ENCODE data around the gene SH3GL3.

Gene SH3GL3

GRCh38 chr15:83571820-83572707 is 124.9 kb downstream of the SH3GL3 start:
- DNase-seq, result no peak

- no peak for DNase-seq
Observed at GRCh38 chr15:83574345-83574744, 127.2 kb downstream of the SH3GL3 start.

- no peak for DNase-seq
Observed at GRCh38 chr15:83578691-83579090, 131.6 kb downstream of the SH3GL3 start.

GRCh38 chr15:83581381-83581780 is 134.2 kb downstream of the SH3GL3 start:
- DNase-seq, result no peak

- no peak for DNase-seq
Observed at GRCh38 chr15:83582381-83582780, 135.2 kb downstream of the SH3GL3 start.

GRCh38 chr15:83585601-83586335 is 138.6 kb downstream of the SH3GL3 start:
- DNase-seq, result no peak

- DNase-seq, result no peak
Observed at GRCh38 chr15:83587091-83587490, 139.9 kb downstream of the SH3GL3 start.

- no peak for DNase-seq
Observed at GRCh38 chr15:83588441-83588840, 141.3 kb downstream of the SH3GL3 start.

- DNase-seq, result no peak
Observed at GRCh38 chr15:83592370-83593040, 145.4 kb downstream of the SH3GL3 start.

GRCh38 chr15:83595191-83595590 is 148.1 kb downstream of the SH3GL3 start:
- no peak for DNase-seq

- DNase-seq, result no peak
Observed at GRCh38 chr15:83598031-83598430, 150.9 kb downstream of the SH3GL3 start.

- DNase-seq, result no peak
Observed at GRCh38 chr15:83602021-83602420, 154.9 kb downstream of the SH3GL3 start.

- DNase-seq, result no peak
Observed at GRCh38 chr15:83604549-83604948, 157.4 kb downstream of the SH3GL3 start.

GRCh38 chr15:83605111-83605945 is 158.2 kb downstream of the SH3GL3 start:
- no peak for DNase-seq

GRCh38 chr15:83610132-83610531 is 163.0 kb downstream of the SH3GL3 start:
- no peak for DNase-seq

- DNase-seq, result no peak
Observed at GRCh38 chr15:83610901-83611685, 164.0 kb downstream of the SH3GL3 start.

GRCh38 chr15:83612226-83612625 is 165.1 kb downstream of the SH3GL3 start:
- DNase-seq, result no peak

- no peak for DNase-seq
Observed at GRCh38 chr15:83612898-83613635, 165.9 kb downstream of the SH3GL3 start.

GRCh38 chr15:83613714-83614113 is 166.6 kb downstream of the SH3GL3 start:
- DNase-seq, result no peak

- no peak for DNase-seq
Observed at GRCh38 chr15:83616840-83617239, 169.7 kb downstream of the SH3GL3 start.

All from activated T-cell treated with anti-CD3 and anti-CD28 coated beads, Interleukin-2, amount 50 U/mL, for 48 hours (primary cell).